SK-N-SH (cell line): ENCODE data around the gene THSD7A. TPM values are rescaled to one million over a fixed set of nuclear protein-coding genes. Genes with fewer than 3 reads are reported as not detected.

Source experiments
- CTCF ChIA-PET: fragments of 300-600, 350-600 bp; formaldehyde crosslinking; extraction: SDS; loops from one replicate; lab custom pipeline; 2021; lab: Yijun Ruan, JAX
- POLR2A ChIA-PET: fragments of 350-600 bp; sonication (Branson Sonifier 250); formaldehyde crosslinking; extraction: SDS; loops from one replicate; lab custom pipeline; 2020; ENCODE audit warnings: antibody characterized with exemption, inconsistent platforms; lab: Yijun Ruan, JAX
- DNase-seq: peaks from one replicate; pipeline ENCODE4 v3.0.0; 2012
- H2AFZ ChIP-seq: fragments of 200-600 bp; sonication (generic); 2 replicates; pipeline ENCODE4 v1.8.1; 2016; ENCODE audit warnings: antibody characterized with exemption, mild to moderate bottlenecking, low read depth
- H3F3A ChIP-seq: fragments of 200-600 bp; sonication (generic); replicated peaks from 2 replicates; pipeline ENCODE3; 2016; ENCODE audit warnings: antibody characterized with exemption, mild to moderate bottlenecking; ENCODE audit not compliant: insufficient read depth
- H3K27ac ChIP-seq, 2 experiments: fragments of 200-500 bp in 1 of 2; fragments of 200-600 bp in 1 of 2; sonication (Bioruptor generic) in 1 of 2; sonication (generic), shearing (Covaris generic) in 1 of 2; 2 replicates each; pipeline versions ENCODE4 v1.5.1 to v1.6.1; 2014 to 2016; ENCODE audit warnings: low read depth in 2 of 2, inconsistent platforms in 1 of 2, low read length in 1 of 2, mild to moderate bottlenecking in 1 of 2, mixed read lengths in 1 of 2
- H3K27me3 ChIP-seq: fragments of 200-600 bp; sonication (generic), shearing (Covaris generic); 2 replicates; pipeline ENCODE4 v1.6.1; 2016; ENCODE audit warnings: mixed run types; ENCODE audit not compliant: insufficient read depth
- H3K36me3 ChIP-seq, 2 experiments: fragments of 200-500 bp in 1 of 2; fragments of 200-600 bp in 1 of 2; sonication (Bioruptor generic) in 1 of 2; sonication (generic) in 1 of 2; replicated peaks in 1 of 2; 2 replicates each; pipeline versions ENCODE3 to v1.5.1; 2014 to 2016; ENCODE audit warnings: low read length in 1 of 2, mild to moderate bottlenecking in 1 of 2; ENCODE audit not compliant: insufficient read depth in 2 of 2, control insufficient read depth in 1 of 2
- H3K4me1 ChIP-seq, 2 experiments: fragments of 200-500 bp in 1 of 2; fragments of 200-600 bp in 1 of 2; sonication (Bioruptor generic) in 1 of 2; sonication (generic), shearing (Covaris generic) in 1 of 2; 2 replicates each; pipeline versions ENCODE4 v1.5.1 to v1.6.1; 2014 to 2016; ENCODE audit warnings: low read depth in 1 of 2, low read length in 1 of 2, mixed run types in 1 of 2; ENCODE audit not compliant: insufficient read depth in 2 of 2, control insufficient read depth in 1 of 2
- H3K4me2 ChIP-seq: fragments of 200-600 bp; sonication (generic), shearing (Covaris generic); 2 replicates; pipeline ENCODE4 v1.6.1; 2017; ENCODE audit warnings: mixed run types
- H3K4me3 ChIP-seq, 2 experiments: fragments of 200-500 bp in 1 of 2; fragments of 200-600 bp in 1 of 2; sonication (Bioruptor generic) in 1 of 2; sonication (generic), shearing (Covaris generic) in 1 of 2; 2 replicates each; pipeline versions ENCODE4 v1.5.1 to v1.8.1; 2014 to 2016; ENCODE audit warnings: low read depth in 2 of 2, inconsistent platforms in 1 of 2, low read length in 1 of 2, mild to moderate bottlenecking in 1 of 2, mixed read lengths in 1 of 2, moderate library complexity in 1 of 2
- H3K79me2 ChIP-seq: fragments of 200-600 bp; sonication (generic); 2 replicates; pipeline ENCODE4 v1.8.1; 2017; ENCODE audit warnings: mild to moderate bottlenecking; ENCODE audit not compliant: insufficient read depth
- H3K9ac ChIP-seq: fragments of 200-600 bp; sonication (generic); 2 replicates; pipeline ENCODE4 v1.6.1; 2017; ENCODE audit warnings: mixed run types
- H3K9me2 ChIP-seq: fragments of 200-600 bp; sonication (generic); 2 replicates; pipeline ENCODE4 v1.6.1; 2017; ENCODE audit warnings: mixed run types
- H3K9me3 ChIP-seq: fragments of 200-600 bp; sonication (generic); 2 replicates; pipeline ENCODE4 v1.6.1; 2017; ENCODE audit warnings: mixed run types, mild to moderate bottlenecking, moderate library complexity
- H4K20me1 ChIP-seq: fragments of 200-600 bp; sonication (generic); 2 replicates; pipeline ENCODE4 v1.6.1; 2017; ENCODE audit warnings: mild to moderate bottlenecking, mixed run types; ENCODE audit not compliant: insufficient read depth
- EP300 ChIP-seq, 2 experiments: IDR thresholded peaks; 2 replicates each; pipeline versions ENCODE4 v1.4.0 to v1.6.1; 2012; ENCODE audit warnings: borderline replicate concordance in 1 of 2, low read depth in 1 of 2, low read length in 1 of 2
- EZH2phosphoT487 ChIP-seq: fragments of 200-600 bp; sonication (generic); IDR thresholded peaks from 2 replicates; pipeline ENCODE4 v1.6.1; 2017; ENCODE audit warnings: low read depth, mixed run types, mild to moderate bottlenecking, antibody characterized with exemption, moderate library complexity, borderline replicate concordance
- FOSL2 ChIP-seq: IDR thresholded peaks from 2 replicates; pipeline ENCODE4 v1.4.0; 2012; ENCODE audit warnings: low read depth, mild to moderate bottlenecking, moderate library complexity, borderline replicate concordance
- JUND ChIP-seq: IDR thresholded peaks from 2 replicates; pipeline ENCODE4 v1.4.0; 2012
- POLR2AphosphoS5 ChIP-seq: IDR thresholded peaks from 2 replicates; pipeline ENCODE4 v1.6.1; 2012; ENCODE audit warnings: low read depth, low read length
- RFX5 ChIP-seq: IDR thresholded peaks from 2 replicates; pipeline ENCODE4 v1.6.1; 2012; ENCODE audit warnings: mild to moderate bottlenecking, improper control_type of control experiment, low read length
- RXRA ChIP-seq: IDR thresholded peaks from 2 replicates; pipeline ENCODE4 v1.4.0; 2012; ENCODE audit warnings: low read depth, mild to moderate bottlenecking, borderline replicate concordance
- polyA plus RNA-seq, 3 experiments: library from polyadenylated mRNA; depleted of rRNA; stranded (reverse); fragments of >200 nt; gene quantifications; 2 replicates each; pipeline ENCODE4 v1.2.3, GENCODE V29; 2012
- TF ChIP-seq, protein P1 (sequence below): fragments of 150-350 bp; IDR thresholded peaks from 2 replicates; pipeline ENCODE4 v1.6.1; 2016; ENCODE audit warnings: mild to moderate bottlenecking, low read depth, low read length
- TF ChIP-seq, protein P2 (sequence below): fragments of 150-350 bp; IDR thresholded peaks from 2 replicates; pipeline ENCODE4 v1.6.1; 2017; ENCODE audit warnings: antibody characterized with exemption, low read length, low read depth, borderline replicate concordance
- TF ChIP-seq, protein P3 (sequence below): IDR thresholded peaks from 2 replicates; pipeline ENCODE4 v1.6.1; 2012; ENCODE audit warnings: mild to moderate bottlenecking, low read depth, low read length, moderate library complexity
- TF ChIP-seq, protein P4 (sequence below): IDR thresholded peaks from 2 replicates; pipeline ENCODE4 v1.4.0; 2012; ENCODE audit warnings: low read depth, borderline replicate concordance
- TF ChIP-seq, protein P5 (sequence below): fragments of 200-600 bp; sonication (generic); IDR thresholded peaks from 2 replicates; pipeline ENCODE4 v1.6.1; 2017; ENCODE audit warnings: antibody characterized with exemption, mild to moderate bottlenecking, moderate library complexity

The THSD7A gene
- polyA plus RNA-seq, 1 of the 3 experiments (the other 2 are of a cell fraction) = 0.16 TPM

DNA sequence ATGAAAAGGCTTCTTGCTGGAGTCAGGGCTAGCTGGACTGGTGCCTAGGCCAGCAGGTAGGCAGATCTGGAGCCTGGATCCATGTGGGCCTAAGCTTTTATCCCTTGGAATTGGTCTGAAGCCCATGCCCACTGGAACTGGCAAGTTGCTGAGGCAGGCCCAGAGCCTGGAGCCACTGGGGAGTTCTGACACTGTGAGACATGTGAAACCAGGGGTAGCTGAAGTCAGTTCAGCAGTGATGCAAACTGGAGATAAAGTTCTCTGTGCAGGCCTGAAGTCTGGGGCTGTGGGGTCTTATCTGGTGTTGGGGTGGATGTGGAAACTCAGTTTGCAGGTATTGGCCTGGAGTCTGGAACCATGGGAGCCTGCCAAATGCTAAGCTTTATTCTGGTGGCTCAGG lies 9.7 kb upstream of the THSD7A start:
- no peak overlapping the region for H3K4me2 ChIP-seq
- H3K27me3 ChIP-seq = no peaks in the 10 kb centered on the region
- no peak overlapping the region for H3K9ac ChIP-seq
- no peaks in the 10 kb centered on the region for H3K9me3 ChIP-seq
- no peak for TF ChIP-seq RFX5
- TF ChIP-seq JUND = no peak
- TF ChIP-seq, protein P1, sequence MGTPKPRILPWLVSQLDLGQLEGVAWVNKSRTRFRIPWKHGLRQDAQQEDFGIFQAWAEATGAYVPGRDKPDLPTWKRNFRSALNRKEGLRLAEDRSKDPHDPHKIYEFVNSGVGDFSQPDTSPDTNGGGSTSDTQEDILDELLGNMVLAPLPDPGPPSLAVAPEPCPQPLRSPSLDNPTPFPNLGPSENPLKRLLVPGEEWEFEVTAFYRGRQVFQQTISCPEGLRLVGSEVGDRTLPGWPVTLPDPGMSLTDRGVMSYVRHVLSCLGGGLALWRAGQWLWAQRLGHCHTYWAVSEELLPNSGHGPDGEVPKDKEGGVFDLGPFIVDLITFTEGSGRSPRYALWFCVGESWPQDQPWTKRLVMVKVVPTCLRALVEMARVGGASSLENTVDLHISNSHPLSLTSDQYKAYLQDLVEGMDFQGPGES = no peak
- TF ChIP-seq, protein P2, sequence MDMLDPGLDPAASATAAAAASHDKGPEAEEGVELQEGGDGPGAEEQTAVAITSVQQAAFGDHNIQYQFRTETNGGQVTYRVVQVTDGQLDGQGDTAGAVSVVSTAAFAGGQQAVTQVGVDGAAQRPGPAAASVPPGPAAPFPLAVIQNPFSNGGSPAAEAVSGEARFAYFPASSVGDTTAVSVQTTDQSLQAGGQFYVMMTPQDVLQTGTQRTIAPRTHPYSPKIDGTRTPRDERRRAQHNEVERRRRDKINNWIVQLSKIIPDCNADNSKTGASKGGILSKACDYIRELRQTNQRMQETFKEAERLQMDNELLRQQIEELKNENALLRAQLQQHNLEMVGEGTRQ = no peak
- TF ChIP-seq, protein P3, sequence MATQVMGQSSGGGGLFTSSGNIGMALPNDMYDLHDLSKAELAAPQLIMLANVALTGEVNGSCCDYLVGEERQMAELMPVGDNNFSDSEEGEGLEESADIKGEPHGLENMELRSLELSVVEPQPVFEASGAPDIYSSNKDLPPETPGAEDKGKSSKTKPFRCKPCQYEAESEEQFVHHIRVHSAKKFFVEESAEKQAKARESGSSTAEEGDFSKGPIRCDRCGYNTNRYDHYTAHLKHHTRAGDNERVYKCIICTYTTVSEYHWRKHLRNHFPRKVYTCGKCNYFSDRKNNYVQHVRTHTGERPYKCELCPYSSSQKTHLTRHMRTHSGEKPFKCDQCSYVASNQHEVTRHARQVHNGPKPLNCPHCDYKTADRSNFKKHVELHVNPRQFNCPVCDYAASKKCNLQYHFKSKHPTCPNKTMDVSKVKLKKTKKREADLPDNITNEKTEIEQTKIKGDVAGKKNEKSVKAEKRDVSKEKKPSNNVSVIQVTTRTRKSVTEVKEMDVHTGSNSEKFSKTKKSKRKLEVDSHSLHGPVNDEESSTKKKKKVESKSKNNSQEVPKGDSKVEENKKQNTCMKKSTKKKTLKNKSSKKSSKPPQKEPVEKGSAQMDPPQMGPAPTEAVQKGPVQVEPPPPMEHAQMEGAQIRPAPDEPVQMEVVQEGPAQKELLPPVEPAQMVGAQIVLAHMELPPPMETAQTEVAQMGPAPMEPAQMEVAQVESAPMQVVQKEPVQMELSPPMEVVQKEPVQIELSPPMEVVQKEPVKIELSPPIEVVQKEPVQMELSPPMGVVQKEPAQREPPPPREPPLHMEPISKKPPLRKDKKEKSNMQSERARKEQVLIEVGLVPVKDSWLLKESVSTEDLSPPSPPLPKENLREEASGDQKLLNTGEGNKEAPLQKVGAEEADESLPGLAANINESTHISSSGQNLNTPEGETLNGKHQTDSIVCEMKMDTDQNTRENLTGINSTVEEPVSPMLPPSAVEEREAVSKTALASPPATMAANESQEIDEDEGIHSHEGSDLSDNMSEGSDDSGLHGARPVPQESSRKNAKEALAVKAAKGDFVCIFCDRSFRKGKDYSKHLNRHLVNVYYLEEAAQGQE = no peak
- TF ChIP-seq, protein P4, sequence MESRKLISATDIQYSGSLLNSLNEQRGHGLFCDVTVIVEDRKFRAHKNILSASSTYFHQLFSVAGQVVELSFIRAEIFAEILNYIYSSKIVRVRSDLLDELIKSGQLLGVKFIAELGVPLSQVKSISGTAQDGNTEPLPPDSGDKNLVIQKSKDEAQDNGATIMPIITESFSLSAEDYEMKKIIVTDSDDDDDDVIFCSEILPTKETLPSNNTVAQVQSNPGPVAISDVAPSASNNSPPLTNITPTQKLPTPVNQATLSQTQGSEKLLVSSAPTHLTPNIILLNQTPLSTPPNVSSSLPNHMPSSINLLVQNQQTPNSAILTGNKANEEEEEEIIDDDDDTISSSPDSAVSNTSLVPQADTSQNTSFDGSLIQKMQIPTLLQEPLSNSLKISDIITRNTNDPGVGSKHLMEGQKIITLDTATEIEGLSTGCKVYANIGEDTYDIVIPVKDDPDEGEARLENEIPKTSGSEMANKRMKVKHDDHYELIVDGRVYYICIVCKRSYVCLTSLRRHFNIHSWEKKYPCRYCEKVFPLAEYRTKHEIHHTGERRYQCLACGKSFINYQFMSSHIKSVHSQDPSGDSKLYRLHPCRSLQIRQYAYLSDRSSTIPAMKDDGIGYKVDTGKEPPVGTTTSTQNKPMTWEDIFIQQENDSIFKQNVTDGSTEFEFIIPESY = no peak
- no peak for TF ChIP-seq EP300 (IDR thresholded peaks at IDR 0.05; ENCODE audit: borderline replicate concordance in 1 of 2, low read depth in 1 of 2, low read length in 1 of 2)
- TF ChIP-seq, protein P5, sequence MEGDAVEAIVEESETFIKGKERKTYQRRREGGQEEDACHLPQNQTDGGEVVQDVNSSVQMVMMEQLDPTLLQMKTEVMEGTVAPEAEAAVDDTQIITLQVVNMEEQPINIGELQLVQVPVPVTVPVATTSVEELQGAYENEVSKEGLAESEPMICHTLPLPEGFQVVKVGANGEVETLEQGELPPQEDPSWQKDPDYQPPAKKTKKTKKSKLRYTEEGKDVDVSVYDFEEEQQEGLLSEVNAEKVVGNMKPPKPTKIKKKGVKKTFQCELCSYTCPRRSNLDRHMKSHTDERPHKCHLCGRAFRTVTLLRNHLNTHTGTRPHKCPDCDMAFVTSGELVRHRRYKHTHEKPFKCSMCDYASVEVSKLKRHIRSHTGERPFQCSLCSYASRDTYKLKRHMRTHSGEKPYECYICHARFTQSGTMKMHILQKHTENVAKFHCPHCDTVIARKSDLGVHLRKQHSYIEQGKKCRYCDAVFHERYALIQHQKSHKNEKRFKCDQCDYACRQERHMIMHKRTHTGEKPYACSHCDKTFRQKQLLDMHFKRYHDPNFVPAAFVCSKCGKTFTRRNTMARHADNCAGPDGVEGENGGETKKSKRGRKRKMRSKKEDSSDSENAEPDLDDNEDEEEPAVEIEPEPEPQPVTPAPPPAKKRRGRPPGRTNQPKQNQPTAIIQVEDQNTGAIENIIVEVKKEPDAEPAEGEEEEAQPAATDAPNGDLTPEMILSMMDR = no peak
- no peak for TF ChIP-seq EZH2phosphoT487
- TF ChIP-seq RXRA = no peak
- TF ChIP-seq POLR2AphosphoS5 = no peak
- TF ChIP-seq FOSL2 = no peak
- TF ChIP-seq, all 33 proteins: peak for 0
- H3K9me2 ChIP-seq = no peaks in the 10 kb centered on the region; the same call in 1 of the 2 replicates
- no peaks in the 10 kb centered on the region for H4K20me1 ChIP-seq
- CTCF ChIA-PET = interaction anchor here (0.7 kb wide), 1 partner anchor 481 kb away, joined by 3 read pairs; no protein-coding TSS in a partner anchor
- no peaks in the 10 kb centered on the region for H3F3A ChIP-seq
- H2AFZ ChIP-seq = no peak overlapping the region
- no peaks in the 10 kb centered on the region for H3K4me1 ChIP-seq
- no peak overlapping the region for H3K4me3 ChIP-seq
- DNase-seq = no peak
- POLR2A ChIA-PET = no interaction called here
- no peak overlapping the region for H3K27ac ChIP-seq
- no peaks in the 10 kb centered on the region for H3K36me3 ChIP-seq
- no peaks in the 10 kb centered on the region for H3K79me2 ChIP-seq
